Nephron (organoid): ENCODE measurements around the gene PTRHD1.
A peak's percentile ranks its signal among the peaks of the same experiment; 100 is the strongest.

ENCODE experiments used
- H3K27ac Mint-ChIP-seq, 3 experiments: 2 replicates each; pipeline ENCODE4 v1.8.0; 2020; ENCODE audit warnings: mixed read lengths in 3 of 3, mild to moderate bottlenecking in 2 of 3, moderate library complexity in 1 of 3
- H3K27me3 Mint-ChIP-seq: 2 replicates; pipeline ENCODE4 v1.8.0; 2021; ENCODE audit warnings: low read depth, mild to moderate bottlenecking, moderate library complexity, mixed read lengths
- H3K36me3 Mint-ChIP-seq: 2 replicates; pipeline ENCODE4 v1.8.0; 2020; ENCODE audit warnings: low read depth, mixed read lengths
- H3K4me1 Mint-ChIP-seq: 2 replicates; pipeline ENCODE4 v1.8.0; 2020; ENCODE audit warnings: mixed read lengths
- H3K4me3 Mint-ChIP-seq, 3 experiments: 2 replicates each; pipeline ENCODE4 v1.8.0; 2020; ENCODE audit warnings: mild to moderate bottlenecking in 3 of 3, mixed read lengths in 3 of 3, moderate library complexity in 2 of 3
- H3K9me3 Mint-ChIP-seq: 2 replicates; pipeline ENCODE4 v1.8.0; 2020; ENCODE audit warnings: mixed read lengths
- CTCF ChIP-seq, 3 experiments: fragments of 200-600 bp; sonication (generic); IDR thresholded peaks; one replicate each; pipeline ENCODE4 v1.5.0; 2021; ENCODE audit warnings: antibody characterized with exemption in 3 of 3; ENCODE audit not compliant: unreplicated experiment in 3 of 3

Gene PTRHD1

GRCh38 chr2:24771764-24772586 is 21.2 kb downstream of the PTRHD1 start:
- peaks cover 39% of the 10 kb centered on the region for H3K36me3 Mint-ChIP-seq
- peaks cover 28% of the 10 kb centered on the region for H3K4me1 Mint-ChIP-seq
- H3K9me3 Mint-ChIP-seq = no peaks in the 10 kb centered on the region
- H3K4me3 Mint-ChIP-seq = no peak overlapping the region
- no peak for TF ChIP-seq CTCF (IDR thresholded peaks at IDR 0.05; ENCODE audit: unreplicated experiment in 3 of 3)
- H3K27ac Mint-ChIP-seq = no peak overlapping the region
- no peaks in the 10 kb centered on the region for H3K27me3 Mint-ChIP-seq

- no peak for TF ChIP-seq CTCF (IDR thresholded peaks at IDR 0.05; ENCODE audit: unreplicated experiment in 3 of 3)
- Mint-ChIP-seq H3K9me3 (no peaks in the 10 kb centered on the region), H3K4me1 (peaks cover 28% of the 10 kb centered on the region)
Measured at GRCh38 chr2:24771061-24771460, 22.1 kb downstream of the PTRHD1 start.

GRCh38 chr2:24768601-24769000 is 24.6 kb downstream of the PTRHD1 start:
- no peak for TF ChIP-seq CTCF (IDR thresholded peaks at IDR 0.05; ENCODE audit: unreplicated experiment in 3 of 3)
- H3K9me3 Mint-ChIP-seq = no peaks in the 10 kb centered on the region
- H3K4me1 Mint-ChIP-seq = peaks cover 26% of the 10 kb centered on the region
- no peak overlapping the region for H3K27ac Mint-ChIP-seq
- peaks cover 66% of the 10 kb centered on the region for H3K36me3 Mint-ChIP-seq
- no peak overlapping the region for H3K4me3 Mint-ChIP-seq
- H3K27me3 Mint-ChIP-seq = no peaks in the 10 kb centered on the region

More at GRCh38 chr2:24771061-24771460, 22.1 kb downstream of the PTRHD1 start:
- Mint-ChIP-seq H3K36me3 (peaks cover 48% of the 10 kb centered on the region), H3K27ac (peak overlapping the region in 2 of 3 experiments; percentile 40 to 48), H3K27me3 (no peaks in the 10 kb centered on the region), H3K4me3 (no peak overlapping the region)

GRCh38 chr2:24768013-24768412 is 25.2 kb downstream of the PTRHD1 start:
- H3K9me3 Mint-ChIP-seq = no peaks in the 10 kb centered on the region
- peaks cover 24% of the 10 kb centered on the region for H3K4me1 Mint-ChIP-seq
- H3K36me3 Mint-ChIP-seq = peaks cover 67% of the 10 kb centered on the region
- H3K27ac Mint-ChIP-seq = no peak overlapping the region
- H3K27me3 Mint-ChIP-seq = no peaks in the 10 kb centered on the region
- TF ChIP-seq CTCF (IDR thresholded peaks at IDR 0.05; ENCODE audit: unreplicated experiment in 3 of 3) = no peak
- H3K4me3 Mint-ChIP-seq = no peak overlapping the region

GRCh38 chr2:24766609-24767008 is 26.6 kb downstream of the PTRHD1 start:
- Mint-ChIP-seq H3K36me3 (peaks cover 75% of the 10 kb centered on the region), H3K27ac (no peak overlapping the region), H3K27me3 (no peaks in the 10 kb centered on the region), H3K4me1 (peaks cover 17% of the 10 kb centered on the region), H3K9me3 (no peaks in the 10 kb centered on the region), H3K4me3 (no peak overlapping the region)
- no peak for TF ChIP-seq CTCF (IDR thresholded peaks at IDR 0.05; ENCODE audit: unreplicated experiment in 3 of 3)

GRCh38 chr2:24763843-24764242 is 29.3 kb downstream of the PTRHD1 start:
- Mint-ChIP-seq H3K9me3 (no peaks in the 10 kb centered on the region), H3K27ac (no peak overlapping the region), H3K4me3 (no peak overlapping the region), H3K36me3 (peaks cover 73% of the 10 kb centered on the region), H3K27me3 (no peaks in the 10 kb centered on the region), H3K4me1 (no peaks in the 10 kb centered on the region)
- TF ChIP-seq CTCF (IDR thresholded peaks at IDR 0.05; ENCODE audit: unreplicated experiment in 3 of 3) = no peak
